Measurements from ENCODE around the gene SMIM35. TPM values are rescaled to one million over a fixed set of nuclear protein-coding genes. Genes with fewer than 3 reads are reported as not detected.

SMIM35 gene
- total RNA-seq, 1 experiment from 2014 or later: not detected

- Histone ChIP-seq H3K9me3 (ENCODE audit: low read length) (no peaks in the 10 kb centered on the region), H3K9me2 (replicated peaks; ENCODE audit: low read length) (no peaks in the 10 kb centered on the region), H3K27ac (ENCODE audit: low read length) (no peak overlapping the region), H3K4me1 (ENCODE audit: insufficient read depth, low read length) (no peaks in the 10 kb centered on the region), H3K27me3 (ENCODE audit: low read length) (peaks cover 67% of the 10 kb centered on the region), H3K9ac (ENCODE audit: low read length) (no peak overlapping the region), H3K79me2 (ENCODE audit: low read length) (no peaks in the 10 kb centered on the region), H2AFZ (ENCODE audit: low read length) (no peak overlapping the region), H3K36me3 (ENCODE audit: low read depth, low read length) (no peaks in the 10 kb centered on the region), H3K4me3 (ENCODE audit: low read length) (no peak overlapping the region), H4K20me1 (ENCODE audit: low read length) (no peaks in the 10 kb centered on the region), H3K4me2 (ENCODE audit: low read length) (no peak overlapping the region), H3F3A (ENCODE audit: low read length, unreplicated experiment) (no peaks in the 10 kb centered on the region)
- ATAC-seq (no peak), DNase-seq (no peak)
- CTCF ChIA-PET: no interaction called here
- POLR2A ChIA-PET (ENCODE audit: unreplicated experiment): no interaction called here
- BruUV-seq (replicated peaks): no TSS peak
- TF ChIP-seq, protein P1, sequence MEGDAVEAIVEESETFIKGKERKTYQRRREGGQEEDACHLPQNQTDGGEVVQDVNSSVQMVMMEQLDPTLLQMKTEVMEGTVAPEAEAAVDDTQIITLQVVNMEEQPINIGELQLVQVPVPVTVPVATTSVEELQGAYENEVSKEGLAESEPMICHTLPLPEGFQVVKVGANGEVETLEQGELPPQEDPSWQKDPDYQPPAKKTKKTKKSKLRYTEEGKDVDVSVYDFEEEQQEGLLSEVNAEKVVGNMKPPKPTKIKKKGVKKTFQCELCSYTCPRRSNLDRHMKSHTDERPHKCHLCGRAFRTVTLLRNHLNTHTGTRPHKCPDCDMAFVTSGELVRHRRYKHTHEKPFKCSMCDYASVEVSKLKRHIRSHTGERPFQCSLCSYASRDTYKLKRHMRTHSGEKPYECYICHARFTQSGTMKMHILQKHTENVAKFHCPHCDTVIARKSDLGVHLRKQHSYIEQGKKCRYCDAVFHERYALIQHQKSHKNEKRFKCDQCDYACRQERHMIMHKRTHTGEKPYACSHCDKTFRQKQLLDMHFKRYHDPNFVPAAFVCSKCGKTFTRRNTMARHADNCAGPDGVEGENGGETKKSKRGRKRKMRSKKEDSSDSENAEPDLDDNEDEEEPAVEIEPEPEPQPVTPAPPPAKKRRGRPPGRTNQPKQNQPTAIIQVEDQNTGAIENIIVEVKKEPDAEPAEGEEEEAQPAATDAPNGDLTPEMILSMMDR (conservative IDR thresholded peaks at IDR 0.05; ENCODE audit: low read depth, low read length): no peak
- TF ChIP-seq EZH2phosphoT487 (IDR thresholded peaks at IDR 0.05; ENCODE audit: borderline replicate concordance, low read length) (no peak), EZH2 (IDR thresholded peaks at IDR 0.05; ENCODE audit: low read length, unreplicated experiment) (no peak)
- intact Hi-C loops (cut with micrococcal nuclease): no loop called here
These were observed 16.0 kb upstream of the SMIM35 start for GRCh38 chr11:118102721-118103261.

DNA sequence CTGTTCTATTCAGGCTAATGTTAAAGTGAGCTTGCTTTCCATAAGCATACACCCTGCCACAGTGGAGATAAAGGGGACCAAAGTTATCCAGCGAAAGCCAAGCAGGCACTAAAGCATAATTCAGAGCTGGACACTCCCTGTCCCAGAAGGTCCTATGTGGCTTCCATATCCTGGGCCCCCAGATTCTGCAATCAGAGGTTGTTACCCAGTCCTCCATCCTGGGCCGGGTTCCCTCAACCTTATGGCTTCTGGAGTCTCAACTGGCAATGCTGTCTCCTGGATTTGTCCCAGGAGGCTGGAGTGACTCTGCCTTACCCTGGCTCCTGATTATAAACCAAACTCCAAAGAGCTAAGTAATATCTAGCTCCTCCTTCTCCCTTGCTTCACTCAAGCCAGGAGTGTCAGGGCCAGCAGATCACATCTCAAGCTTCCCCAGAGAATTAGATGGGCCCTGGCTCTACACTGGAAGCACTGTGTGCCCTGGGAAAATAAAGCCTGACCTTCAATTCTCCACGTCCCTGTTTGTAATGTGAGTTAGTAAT, 14.0 kb upstream of the SMIM35 start:
- no peaks in the 10 kb centered on the region for H4K20me1 ChIP-seq (ENCODE audit: low read length)
- H3F3A ChIP-seq (ENCODE audit: low read length, unreplicated experiment): no peaks in the 10 kb centered on the region
- ChIA-PET CTCF (no interaction called here), POLR2A (ENCODE audit: unreplicated experiment) (no interaction called here)
- no TSS peak for BruUV-seq (replicated peaks)
- no peak overlapping the region for H2AFZ ChIP-seq (ENCODE audit: low read length)
- H3K4me3 ChIP-seq (ENCODE audit: low read length): no peak overlapping the region
- DNase-seq: no peak
- TF ChIP-seq EZH2 (IDR thresholded peaks at IDR 0.05; ENCODE audit: low read length, unreplicated experiment): no peak
- no peak for TF ChIP-seq EZH2phosphoT487 (IDR thresholded peaks at IDR 0.05; ENCODE audit: borderline replicate concordance, low read length)
- TF ChIP-seq, protein P1 (conservative IDR thresholded peaks at IDR 0.05; ENCODE audit: low read depth, low read length): no peak
- H3K79me2 ChIP-seq (ENCODE audit: low read length): no peaks in the 10 kb centered on the region
- H3K9me3 ChIP-seq (ENCODE audit: low read length): no peaks in the 10 kb centered on the region
- H3K9ac ChIP-seq (ENCODE audit: low read length): no peak overlapping the region
- no peaks in the 10 kb centered on the region for H3K4me1 ChIP-seq (ENCODE audit: insufficient read depth, low read length)
- no peak overlapping the region for H3K27ac ChIP-seq (ENCODE audit: low read length)
- no peaks in the 10 kb centered on the region for H3K9me2 ChIP-seq (replicated peaks; ENCODE audit: low read length)
- no peaks in the 10 kb centered on the region for H3K36me3 ChIP-seq (ENCODE audit: low read depth, low read length)
- intact Hi-C loops (cut with micrococcal nuclease): no loop called here
- peaks cover 81% of the 10 kb centered on the region for H3K27me3 ChIP-seq (ENCODE audit: low read length)
- ATAC-seq: no peak
- no peak overlapping the region for H3K4me2 ChIP-seq (ENCODE audit: low read length)

GRCh38 chr11:118099838-118100556, 13.2 kb upstream of the SMIM35 start:
- Histone ChIP-seq H3K9ac (ENCODE audit: low read length) (no peak overlapping the region), H3K36me3 (ENCODE audit: low read depth, low read length) (no peaks in the 10 kb centered on the region), H3K27me3 (ENCODE audit: low read length) (peaks cover 87% of the 10 kb centered on the region), H3F3A (ENCODE audit: low read length, unreplicated experiment) (no peaks in the 10 kb centered on the region), H3K9me3 (ENCODE audit: low read length) (no peaks in the 10 kb centered on the region), H3K9me2 (replicated peaks; ENCODE audit: low read length) (no peaks in the 10 kb centered on the region), H3K27ac (ENCODE audit: low read length) (no peak overlapping the region), H3K79me2 (ENCODE audit: low read length) (no peaks in the 10 kb centered on the region), H3K4me3 (ENCODE audit: low read length) (no peak overlapping the region), H3K4me2 (ENCODE audit: low read length) (no peak overlapping the region), H2AFZ (ENCODE audit: low read length) (no peak overlapping the region), H4K20me1 (ENCODE audit: low read length) (no peaks in the 10 kb centered on the region), H3K4me1 (ENCODE audit: insufficient read depth, low read length) (no peaks in the 10 kb centered on the region)
- no peak for TF ChIP-seq EZH2 (IDR thresholded peaks at IDR 0.05; ENCODE audit: low read length, unreplicated experiment)
- TF ChIP-seq EZH2phosphoT487 (IDR thresholded peaks at IDR 0.05; ENCODE audit: borderline replicate concordance, low read length): no peak
- TF ChIP-seq, protein P1 (conservative IDR thresholded peaks at IDR 0.05; ENCODE audit: low read depth, low read length): no peak
- ChIA-PET POLR2A (ENCODE audit: unreplicated experiment) (no interaction called here), CTCF (no interaction called here)
- no peak for ATAC-seq
- DNase-seq: no peak
- no TSS peak for BruUV-seq (replicated peaks)
- intact Hi-C loops (cut with micrococcal nuclease): no loop called here

Data from PC-3 (cell line).